NCI-H2107 treated with DMSO at 0.1 percent for 48 hours (cell line): Measurements from ENCODE around the gene PNPLA5.

Experiments used
- DNase-seq: peaks from one replicate; lab custom pipeline; 2025; ENCODE audit not compliant: unreplicated experiment; lab: John Stamatoyannopoulos, UW

PNPLA5 gene

GRCh38 chr22:43840431-43840830, 51.4 kb downstream of the PNPLA5 start:
- no peak for DNase-seq

GRCh38 chr22:43839781-43840180, 52.0 kb downstream of the PNPLA5 start:
- DNase-seq: no peak

- no peak for DNase-seq
Measured at GRCh38 chr22:43838571-43839307, 53.1 kb downstream of the PNPLA5 start.

- no peak for DNase-seq
Measured at GRCh38 chr22:43838161-43838560, 53.7 kb downstream of the PNPLA5 start.

GRCh38 chr22:43837666-43838065, 54.1 kb downstream of the PNPLA5 start:
- no peak for DNase-seq

GRCh38 chr22:43835736-43836135, 56.1 kb downstream of the PNPLA5 start:
- no peak for DNase-seq

- no peak for DNase-seq
Measured at GRCh38 chr22:43835166-43835565, 56.6 kb downstream of the PNPLA5 start.

- DNase-seq: no peak
Measured at GRCh38 chr22:43833286-43834240, 58.2 kb downstream of the PNPLA5 start.

- DNase-seq: no peak
Measured at GRCh38 chr22:43832393-43833265, 59.2 kb downstream of the PNPLA5 start.

- DNase-seq: no peak
Measured at GRCh38 chr22:43831561-43832392, 60.0 kb downstream of the PNPLA5 start.

GRCh38 chr22:43830931-43831560, 60.8 kb downstream of the PNPLA5 start:
- no peak for DNase-seq

- no peak for DNase-seq
Measured at GRCh38 chr22:43829904-43830851, 61.6 kb downstream of the PNPLA5 start.
